ENCODE measurements around the gene OR10H4. TPM values are rescaled to one million over a fixed set of nuclear protein-coding genes. Genes with fewer than 3 reads are reported as not detected.
"Not testable (repeated sequence)": the region's sequence is repeated elsewhere in the genome, so short reads cannot be mapped to it uniquely, and the experiment has no call there.

The OR10H4 gene
- total and polyA plus RNA-seq, 2 of the 8 experiments (the other 6 are each of a cell fraction or from before 2014, with no cell fraction given), result not detected

DNA sequence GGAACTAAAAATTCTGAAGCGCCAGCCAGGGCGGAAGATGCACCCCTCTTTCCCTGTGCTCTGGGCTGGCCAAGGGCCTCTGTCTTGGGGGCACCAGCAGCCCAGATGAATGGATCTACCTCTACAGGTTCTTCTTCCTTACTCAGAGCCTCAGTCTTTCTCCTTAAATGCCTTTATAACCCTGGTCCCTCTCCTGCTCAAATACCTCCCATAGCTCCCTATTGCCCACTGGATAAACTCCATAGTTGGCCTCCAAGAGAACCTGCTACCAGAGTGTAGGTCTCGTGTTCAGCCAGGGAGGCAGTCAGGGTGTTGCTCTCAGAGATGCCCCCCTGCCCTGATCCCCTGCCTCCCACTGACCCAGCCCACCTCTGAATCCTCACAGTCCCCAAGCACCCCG is 30.5 kb downstream of the OR10H4 start (continued):
- TF ChIP-seq POU5F1 (IDR thresholded peaks at IDR 0.05; ENCODE audit: low read depth, low read length) (no peak), RXRA (IDR thresholded peaks at IDR 0.05; ENCODE audit: insufficient read depth, low read depth, low read length) (no peak), EZH2 (IDR thresholded peaks at IDR 0.05; ENCODE audit: low read depth, low read length, severe bottlenecking) (no peak), RAD21 (IDR thresholded peaks at IDR 0.05 in 1 of 2, conservative IDR thresholded peaks at IDR 0.05 in 1 of 2; ENCODE audit: low read depth in 2 of 2, low read length in 2 of 2) (no peak)

DNA sequence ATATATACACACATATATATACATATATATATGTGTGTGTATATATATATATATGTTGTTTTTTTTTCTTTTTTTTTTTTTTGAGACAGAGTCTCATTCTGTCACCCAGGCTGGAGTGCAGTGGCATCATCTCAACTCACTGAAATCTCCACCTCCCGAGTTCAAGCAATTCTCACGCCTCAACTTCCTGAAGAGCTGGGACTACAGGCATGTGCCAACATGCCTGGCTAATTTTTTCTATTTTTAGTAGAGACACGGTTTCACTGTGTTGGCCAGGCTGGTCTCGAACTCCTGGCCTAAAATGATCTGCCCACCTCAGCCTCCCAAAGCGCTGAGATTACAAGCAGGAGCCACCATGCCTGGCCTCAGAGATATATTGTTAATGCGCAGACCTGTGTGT is 37.0 kb downstream of the OR10H4 start:
- H4K91ac ChIP-seq (replicated peaks; ENCODE audit: insufficient read length, low read length); H2BK20ac ChIP-seq (ENCODE audit: low read length); H2BK15ac ChIP-seq (ENCODE audit: low read length); H3K9ac ChIP-seq (replicated peaks in 1 of 4; ENCODE audit: extremely low read depth in 1 of 4, low read depth in 3 of 4, low read length in 3 of 4); H2AFZ ChIP-seq (ENCODE audit: low read length); H3K79me2 ChIP-seq (ENCODE audit: control insufficient read depth in 1 of 2, insufficient read depth in 2 of 2, low read length in 2 of 2); H3K18ac ChIP-seq (ENCODE audit: extremely low read depth, low read length); H3K27me3 ChIP-seq (replicated peaks in 1 of 4; ENCODE audit: control insufficient read depth in 3 of 4, extremely low read depth in 1 of 4, insufficient read depth in 3 of 4, low read length in 3 of 4); H4K8ac ChIP-seq (ENCODE audit: extremely low read depth, insufficient read depth, low read length); CTCF ChIA-PET (ENCODE audit: partially characterized antibody); H3K27ac ChIP-seq (ENCODE audit: low read depth, low read length); H3K23ac ChIP-seq (ENCODE audit: insufficient read length); H4K20me1 ChIP-seq (replicated peaks in 1 of 2; ENCODE audit: control insufficient read depth in 1 of 2, insufficient read depth in 2 of 2, low read length in 2 of 2); H3K23me2 ChIP-seq (ENCODE audit: low read depth, low read length); H2BK5ac ChIP-seq (ENCODE audit: low read depth, low read length); H2BK12ac ChIP-seq (ENCODE audit: low read depth, low read length); H3K36me3 ChIP-seq (ENCODE audit: control insufficient read depth in 2 of 4, insufficient read depth in 4 of 4, low read length in 3 of 4); POLR2A ChIA-PET (ENCODE audit: partially characterized antibody); H3K56ac ChIP-seq (replicated peaks; ENCODE audit: insufficient read length, low read depth, low read length); H3K14ac ChIP-seq (ENCODE audit: insufficient read length); H3K4me2 ChIP-seq (ENCODE audit: insufficient read depth in 1 of 2, low read depth in 2 of 2, low read length in 2 of 2); H3K4ac ChIP-seq (replicated peaks; ENCODE audit: insufficient read length, low read depth, low read length); H3K79me1 ChIP-seq (ENCODE audit: low read depth, low read length); H2AK5ac ChIP-seq (ENCODE audit: low read depth, low read length); H2BK120ac ChIP-seq (replicated peaks; ENCODE audit: low read depth, low read length); H4K5ac ChIP-seq (ENCODE audit: insufficient read length, low read depth, low read length); H3K4me1 ChIP-seq (replicated peaks in 1 of 4; ENCODE audit: control insufficient read depth in 3 of 4, insufficient read depth in 4 of 4, low read length in 3 of 4); FAIRE-seq; H3K4me3 ChIP-seq (ENCODE audit: extremely low read depth in 1 of 4, insufficient read depth in 2 of 4, low read depth in 3 of 4, low read length in 4 of 4); DNase-seq (ENCODE audit: low read depth in 1 of 2, low spot score in 2 of 2): not testable (repeated sequence)
- peaks cover 51 to 66% of the 10 kb centered on the region in 2 experiments for H3K9me3 ChIP-seq (ENCODE audit: insufficient read depth in 2 of 2, low read depth in 1 of 2, low read length in 1 of 2)
- 72% methylated on average over 6 of the region's 6 CpGs; no CpG with 5 or more reads in 1 of the 2 experiments for WGBS, 2 experiments (ENCODE audit: extremely low coverage in 1 of 2, insufficient coverage in 1 of 2, insufficient read length in 1 of 2, insufficient replicate concordance in 2 of 2, low coverage in 1 of 2, low lambda C conversion rate in 2 of 2, missing lambda C conversion rate in 1 of 2)

Data from H1 (cell line).